HG03108 (cell line): ENCODE results near the gene TIMM17B.

Source experiments
- ATAC-seq: cut with Tn5 transposase; IDR thresholded peaks from one replicate; pipeline ENCODE4 v1.9.1; 2021; ENCODE audit warnings: moderate library complexity; ENCODE audit not compliant: unreplicated experiment

TIMM17B gene

GRCh38 chrX:48897625-48898306 is at the start of gene TIMM17B, which contains the start of gene PQBP1:
Gene TIMM17B, minus strand, starts transcription at chrX:48897768. Its CDS starts 19 bp downstream, at chrX:48897749.
Gene PQBP1, plus strand, starts transcription at chrX:48897930. Its CDS starts 580 bp downstream, at chrX:48898510.
- ATAC-seq: peak; percentile 89

GRCh38 chrX:48945517-48946348 is 48.2 kb upstream of the TIMM17B start:
- ATAC-seq: no peak

- ATAC-seq: no peak
Observed at GRCh38 chrX:48942895-48943294, 45.3 kb upstream of the TIMM17B start.

DNA sequence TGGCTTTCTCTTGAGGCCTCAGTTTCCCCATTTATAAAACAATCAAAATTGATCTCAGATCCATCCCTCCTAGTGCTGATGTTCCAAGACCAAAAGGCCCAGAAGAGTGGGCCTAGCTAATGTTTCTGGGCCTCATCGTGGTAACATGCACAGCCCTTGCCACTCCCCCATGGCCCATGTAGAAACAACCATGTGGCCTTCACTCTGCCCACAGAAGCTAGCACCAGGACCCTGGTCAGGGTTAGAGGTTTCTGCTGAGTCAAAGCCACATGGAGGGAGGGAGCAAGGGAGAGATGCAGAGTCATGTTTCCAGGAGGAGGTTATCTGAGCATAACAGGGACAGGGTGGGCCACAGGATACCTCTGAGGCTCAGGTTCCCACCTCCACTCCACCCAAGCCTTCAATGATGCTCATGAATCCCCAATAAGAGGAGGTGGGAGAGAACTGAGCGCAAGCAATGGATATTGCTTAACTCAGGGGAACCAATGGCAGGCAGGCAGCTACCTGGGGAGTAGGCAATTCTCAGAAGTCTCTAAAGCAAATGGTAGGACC is 42.9 kb upstream of the TIMM17B start:
- no peak for ATAC-seq

- ATAC-seq: peak; percentile 31
Observed at GRCh38 chrX:48939524-48940228, 42.1 kb upstream of the TIMM17B start.

- ATAC-seq: peak; percentile 47
Observed at GRCh38 chrX:48938721-48939425, 41.3 kb upstream of the TIMM17B start.

DNA sequence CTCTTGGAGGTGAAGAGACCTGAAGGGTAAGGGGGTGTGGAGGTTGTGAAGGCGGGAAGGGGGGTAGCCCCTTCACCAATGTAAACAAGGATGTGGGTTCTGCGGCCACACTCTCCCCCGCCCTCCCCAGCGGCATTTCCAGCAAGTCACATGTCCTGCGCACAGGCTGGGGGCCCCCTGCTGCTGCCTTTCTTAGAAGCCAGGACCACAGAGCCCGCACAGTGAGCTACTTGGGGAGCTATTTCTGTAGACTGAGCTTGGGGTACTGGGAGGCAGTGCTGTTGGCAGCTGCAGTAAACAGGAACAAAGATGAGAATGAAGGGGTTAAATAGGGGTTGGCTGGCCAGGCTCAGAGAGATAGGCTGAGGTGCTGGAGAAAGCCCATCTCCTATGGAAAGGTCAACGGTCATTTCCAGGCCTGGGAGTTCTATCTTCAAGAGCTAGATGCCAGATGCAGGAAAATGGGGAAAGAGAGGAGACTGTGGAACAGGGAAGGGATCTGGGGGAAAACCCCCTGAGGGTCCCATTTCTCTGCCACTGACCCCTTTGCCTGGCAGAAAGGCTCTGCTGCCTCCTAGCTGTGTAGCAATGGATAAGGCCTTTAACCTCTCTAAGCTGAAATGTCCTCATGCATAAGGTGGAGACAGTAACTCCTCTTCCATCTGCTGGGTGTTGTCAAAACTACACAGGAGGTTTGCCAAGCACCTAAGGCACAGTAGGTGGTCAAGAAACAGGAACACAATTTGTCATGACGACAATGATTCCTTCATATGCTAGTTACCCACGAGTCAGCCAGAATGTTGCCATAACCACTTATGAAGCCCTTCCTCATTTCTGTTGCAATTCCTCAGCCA is 39.7 kb upstream of the TIMM17B start:
- ATAC-seq: peak; percentile 54

- ATAC-seq: peak; percentile 1
Observed at GRCh38 chrX:48936429-48937053, 39.0 kb upstream of the TIMM17B start.

GRCh38 chrX:48935301-48935670 is 37.7 kb upstream of the TIMM17B start:
- ATAC-seq: no peak

GRCh38 chrX:48934581-48935300 is 37.2 kb upstream of the TIMM17B start:
- ATAC-seq: no peak

- no peak for ATAC-seq
Observed at GRCh38 chrX:48933757-48934156, 36.2 kb upstream of the TIMM17B start.

- no peak for ATAC-seq
Observed at GRCh38 chrX:48927736-48928382, 30.3 kb upstream of the TIMM17B start.

DNA sequence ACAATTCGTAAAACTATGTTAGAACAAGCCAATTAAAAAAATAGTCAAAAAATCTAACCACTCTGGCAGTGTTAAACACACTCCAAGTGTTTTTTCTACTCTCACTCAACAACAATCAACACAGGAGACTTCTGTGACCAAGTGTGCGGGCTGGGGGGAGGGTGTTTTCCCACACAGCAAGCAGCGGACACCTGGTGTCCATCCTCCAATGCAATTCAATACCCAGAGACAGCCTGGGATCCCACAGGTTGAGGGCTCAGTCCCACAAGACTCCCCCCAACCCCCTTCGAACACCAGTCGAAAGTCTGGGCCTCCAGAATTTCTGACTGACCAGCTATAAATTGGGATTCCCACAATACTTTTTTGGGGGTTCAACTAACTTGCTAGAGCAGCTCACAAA is 29.6 kb upstream of the TIMM17B start:
- ATAC-seq: no peak

- ATAC-seq: no peak
Observed at GRCh38 chrX:48924270-48924669, 26.7 kb upstream of the TIMM17B start.

DNA sequence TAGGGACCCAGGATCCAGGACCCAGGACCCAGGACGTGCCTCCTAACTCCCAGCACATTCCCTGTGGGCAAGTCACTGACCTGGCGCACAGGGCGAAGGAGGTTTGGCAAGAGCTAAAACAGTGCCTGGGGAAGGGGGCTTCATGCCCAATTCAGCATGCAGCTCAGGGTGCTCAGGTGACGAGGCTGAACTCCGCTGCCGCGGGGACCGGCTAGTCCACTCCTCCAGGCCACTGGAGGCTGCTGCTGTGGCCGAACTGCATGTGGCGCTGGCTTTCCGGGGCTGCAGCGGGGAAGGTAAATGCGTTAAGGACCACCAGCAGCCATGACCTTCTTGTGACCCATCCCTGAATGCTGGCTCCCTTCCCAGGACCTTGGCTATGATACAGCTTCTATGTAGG is 26.2 kb upstream of the TIMM17B start:
- ATAC-seq: no peak

DNA sequence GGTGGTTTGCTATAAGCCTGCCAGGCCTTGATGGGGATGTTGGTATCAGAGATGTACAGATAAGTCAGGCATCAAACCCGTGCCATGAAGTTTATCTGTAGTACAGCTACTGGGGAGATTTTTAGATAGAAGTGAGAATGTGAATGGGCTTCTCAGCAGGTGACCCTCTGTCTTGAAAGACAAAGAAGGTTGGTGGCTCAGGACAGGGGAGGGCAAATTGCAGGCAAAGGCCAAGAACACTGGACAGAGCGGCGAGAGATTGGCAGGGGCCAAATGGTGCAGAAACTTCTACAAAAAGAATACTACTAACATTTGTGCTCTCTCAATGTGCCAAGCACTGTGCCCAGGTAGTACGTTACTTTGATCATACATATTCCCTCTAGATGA is 23.1 kb upstream of the TIMM17B start:
- no peak for ATAC-seq

DNA sequence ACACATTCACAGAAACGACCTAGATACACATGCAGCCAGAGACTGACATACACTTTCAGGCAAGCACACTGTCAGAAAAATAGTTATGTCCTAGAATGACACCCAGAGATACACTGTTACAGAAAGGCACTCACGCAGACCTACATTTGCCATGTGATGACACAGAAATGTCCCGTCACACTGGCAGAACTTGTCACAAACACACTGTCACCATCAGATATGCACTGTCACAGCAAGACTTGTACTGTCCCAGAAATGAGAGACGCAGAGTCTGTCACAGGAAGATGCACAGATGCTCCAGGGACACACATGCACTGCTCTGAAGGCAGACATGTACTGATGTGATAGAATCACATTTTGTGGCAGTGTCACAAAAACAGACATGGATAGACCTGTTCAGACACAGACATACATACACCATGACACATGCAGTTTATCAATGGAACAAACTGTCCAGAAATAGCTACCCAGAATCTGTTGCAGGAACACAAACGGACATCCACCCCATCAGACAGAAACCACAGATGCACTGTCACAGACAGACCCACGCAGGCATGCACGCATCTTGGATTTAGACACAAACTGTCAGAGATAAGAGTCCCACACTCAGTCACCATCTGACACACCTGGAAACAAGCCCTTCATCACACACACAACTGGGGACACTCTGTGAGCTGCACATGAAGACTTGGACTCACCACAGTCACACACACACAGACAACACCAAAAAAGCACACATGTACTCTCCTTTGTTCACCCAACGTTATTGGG is 22.6 kb upstream of the TIMM17B start:
- ATAC-seq: no peak
